GM12872 (cell line): Measurements from ENCODE around the gene GAR1.

Source experiments
- TF ChIP-seq, protein P1 (sequence below): IDR thresholded peaks from 3 replicates; pipeline ENCODE4 v1.5.1; 2011; ENCODE audit warnings: low read depth, mild to moderate bottlenecking, low read length, moderate library complexity; ENCODE audit not compliant: insufficient read depth

Gene GAR1

DNA sequence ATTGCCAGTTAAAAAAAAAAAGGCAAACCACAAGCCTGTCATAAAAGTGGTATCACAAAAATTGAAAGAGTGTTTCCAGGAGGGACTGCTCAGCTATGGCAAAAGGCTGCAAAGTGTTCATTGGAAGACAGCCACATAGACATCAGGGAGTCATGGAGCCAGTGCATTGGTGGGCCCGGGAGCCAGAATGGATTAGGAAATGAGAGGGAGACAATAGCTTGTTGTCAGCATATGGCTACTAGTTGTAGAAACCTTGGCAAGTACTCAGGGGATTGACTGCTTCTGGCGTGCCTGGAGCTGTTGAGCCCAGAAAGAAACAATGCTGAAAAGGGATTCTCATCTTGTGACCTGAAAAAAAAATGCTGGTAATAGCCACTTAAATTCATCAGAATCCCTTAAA is 5.0 kb downstream of the GAR1 start:
- TF ChIP-seq, protein P1, sequence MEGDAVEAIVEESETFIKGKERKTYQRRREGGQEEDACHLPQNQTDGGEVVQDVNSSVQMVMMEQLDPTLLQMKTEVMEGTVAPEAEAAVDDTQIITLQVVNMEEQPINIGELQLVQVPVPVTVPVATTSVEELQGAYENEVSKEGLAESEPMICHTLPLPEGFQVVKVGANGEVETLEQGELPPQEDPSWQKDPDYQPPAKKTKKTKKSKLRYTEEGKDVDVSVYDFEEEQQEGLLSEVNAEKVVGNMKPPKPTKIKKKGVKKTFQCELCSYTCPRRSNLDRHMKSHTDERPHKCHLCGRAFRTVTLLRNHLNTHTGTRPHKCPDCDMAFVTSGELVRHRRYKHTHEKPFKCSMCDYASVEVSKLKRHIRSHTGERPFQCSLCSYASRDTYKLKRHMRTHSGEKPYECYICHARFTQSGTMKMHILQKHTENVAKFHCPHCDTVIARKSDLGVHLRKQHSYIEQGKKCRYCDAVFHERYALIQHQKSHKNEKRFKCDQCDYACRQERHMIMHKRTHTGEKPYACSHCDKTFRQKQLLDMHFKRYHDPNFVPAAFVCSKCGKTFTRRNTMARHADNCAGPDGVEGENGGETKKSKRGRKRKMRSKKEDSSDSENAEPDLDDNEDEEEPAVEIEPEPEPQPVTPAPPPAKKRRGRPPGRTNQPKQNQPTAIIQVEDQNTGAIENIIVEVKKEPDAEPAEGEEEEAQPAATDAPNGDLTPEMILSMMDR, result no peak

DNA sequence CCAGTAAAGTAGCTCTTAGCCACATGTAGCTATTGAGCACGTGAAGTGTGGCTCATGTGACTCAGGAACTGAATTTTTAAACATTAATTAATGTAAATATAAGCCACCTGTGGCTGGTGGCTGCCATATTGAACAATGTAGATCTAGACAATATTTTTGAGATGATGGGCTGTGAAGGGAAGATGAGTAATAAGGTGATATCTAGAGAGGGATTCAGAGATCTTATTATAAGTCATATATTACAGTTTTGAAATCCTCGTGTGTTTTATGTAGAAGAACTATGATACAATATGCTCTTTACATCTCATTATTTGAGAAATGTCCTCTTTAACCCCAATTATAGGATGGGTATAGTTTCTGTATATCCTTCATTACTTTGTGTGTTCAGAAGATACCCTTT is 5.6 kb downstream of the GAR1 start:
- TF ChIP-seq, protein P1, result no peak

DNA sequence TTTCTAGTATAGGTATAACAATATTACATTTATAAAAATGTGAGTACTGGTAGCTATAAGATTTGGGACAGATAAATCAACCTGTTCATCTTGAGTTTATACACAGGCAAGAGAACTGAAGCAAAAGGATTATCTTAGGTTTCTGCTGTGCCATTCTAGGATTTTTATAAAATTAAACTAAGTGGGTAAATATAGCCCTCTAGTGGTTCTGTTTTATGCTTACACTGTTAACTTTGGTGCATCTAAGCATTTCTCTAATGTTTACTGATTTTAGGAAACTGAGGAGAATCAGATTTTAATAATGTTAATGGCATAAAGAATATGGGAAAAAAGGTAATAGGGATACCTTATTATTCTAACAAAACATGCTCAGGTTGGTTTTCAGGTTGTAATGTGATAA is 11.2 kb downstream of the GAR1 start:
- TF ChIP-seq, protein P1, result peak; percentile 39; the same call in 2 of the 3 replicates

DNA sequence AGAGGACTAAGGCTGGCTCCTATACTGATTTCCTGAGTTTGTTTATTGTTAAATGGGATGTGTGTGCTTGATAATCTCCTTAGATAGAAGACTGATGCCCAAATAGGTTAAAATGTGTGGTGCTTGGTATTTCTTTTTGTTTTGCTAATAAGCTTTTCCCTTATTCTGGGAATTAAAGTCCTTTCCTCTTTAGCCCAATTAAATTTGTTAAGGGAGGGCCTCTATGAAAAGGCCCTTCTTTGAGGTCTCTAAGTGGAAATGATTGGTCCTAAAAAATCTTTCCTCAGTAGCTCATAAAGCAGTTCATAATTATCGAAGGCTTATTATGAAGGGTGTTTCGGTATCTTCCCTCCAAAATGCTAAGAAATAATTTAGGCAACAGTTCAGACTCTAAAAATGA is 12.1 kb downstream of the GAR1 start, which contains the start of gene RRH:
Gene RRH, plus strand, starts transcription at position 301 of the 400 bp plus-strand sequence. Its CDS starts 56 bp downstream, at position 357.
- TF ChIP-seq, protein P1, result no peak

DNA sequence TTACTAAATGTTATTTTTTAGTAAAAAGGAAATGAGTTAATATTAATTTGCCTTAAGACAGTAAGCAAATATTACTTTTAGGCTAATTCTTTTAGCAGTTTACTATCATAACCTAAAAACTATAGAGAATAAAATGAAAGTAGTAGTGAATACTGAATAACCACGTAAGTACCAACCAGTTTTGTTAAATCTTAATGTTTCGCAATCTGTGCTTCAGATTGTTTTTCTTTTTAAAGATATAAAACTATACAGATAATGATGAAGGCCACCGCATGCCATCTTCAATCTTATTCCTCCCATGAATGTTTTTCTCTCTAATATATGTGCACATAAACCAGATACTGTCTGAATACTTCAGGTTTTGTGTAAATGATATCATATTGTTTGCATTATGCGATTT is 18.2 kb downstream of the GAR1 start:
- TF ChIP-seq, protein P1, result no peak

DNA sequence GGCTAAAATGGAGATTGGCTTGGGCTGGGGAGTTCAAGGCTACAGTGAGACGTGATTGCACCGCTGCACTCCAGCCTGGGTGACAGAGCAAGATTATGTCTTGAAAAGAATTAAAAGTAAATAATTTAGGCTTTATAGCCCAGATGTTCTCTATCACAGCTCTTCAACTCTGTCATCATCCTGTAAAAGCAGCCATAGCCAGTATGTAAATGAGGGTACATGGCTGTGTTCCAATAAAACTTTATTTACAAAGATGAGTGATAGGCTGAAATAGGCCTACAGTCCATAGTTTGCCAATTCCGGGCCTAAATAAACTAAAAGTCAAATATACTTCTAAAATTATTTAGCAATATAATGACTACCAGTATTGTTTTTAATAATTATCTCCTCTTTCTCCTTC is 21.4 kb downstream of the GAR1 start:
- TF ChIP-seq, protein P1, result no peak

DNA sequence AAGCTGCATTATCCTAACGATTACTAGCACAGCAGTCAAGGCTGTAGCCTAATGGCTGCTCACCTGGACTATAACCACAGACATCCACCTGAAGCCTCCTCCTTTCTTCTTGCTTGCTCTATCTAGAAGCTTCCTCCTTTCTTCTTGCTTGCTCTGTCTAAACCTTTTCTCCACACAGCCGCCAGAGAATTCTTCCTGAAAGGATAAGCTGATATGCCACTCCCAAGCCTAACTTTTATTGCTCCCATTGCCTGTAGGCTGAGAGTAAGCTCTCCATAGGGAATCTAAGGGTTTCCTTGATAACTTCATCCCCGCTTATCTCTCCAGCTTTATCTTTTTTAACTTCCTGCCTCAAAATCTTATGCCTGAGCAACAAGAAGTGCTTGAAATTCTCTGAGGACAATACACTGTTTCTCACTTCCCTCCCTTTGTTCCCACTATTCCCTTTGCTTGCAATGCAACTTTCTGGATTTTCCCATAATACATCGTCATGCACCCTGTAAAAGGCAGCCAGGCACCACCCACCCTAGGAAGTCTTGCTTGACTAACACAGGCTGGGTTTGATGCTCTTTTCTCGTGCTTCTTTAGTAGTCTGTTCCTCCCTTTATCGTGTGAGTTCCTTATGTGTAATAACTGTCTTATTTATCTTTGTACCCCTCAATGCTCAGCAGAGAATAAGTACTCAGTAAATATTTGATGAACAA is 31.0 kb downstream of the GAR1 start:
- TF ChIP-seq, protein P1, result no peak
